GM06990 (cell line): ENCODE results near the gene PRSS57.

Experiments used
- DNase-seq: peaks from one replicate; pipeline ENCODE4 v3.0.0-alpha.2; 2011; ENCODE audit not compliant: insufficient read length; ENCODE audit errors: extremely low read depth
- H3K27me3 ChIP-seq: replicated peaks from 2 replicates; pipeline ENCODE4 v1.6.0; 2011; ENCODE audit warnings: low read length; ENCODE audit not compliant: control insufficient read depth, insufficient read depth
- H3K36me3 ChIP-seq: 2 replicates; pipeline ENCODE4 v1.5.1; 2011; ENCODE audit warnings: low read length; ENCODE audit not compliant: control insufficient read depth, insufficient read depth
- H3K4me3 ChIP-seq: replicated peaks from 2 replicates; pipeline ENCODE4 v1.5.1; 2011; ENCODE audit warnings: low read depth, mild to moderate bottlenecking, control low read depth, low read length
- CTCF ChIP-seq: IDR thresholded peaks from 2 replicates; pipeline ENCODE4 v1.5.1; 2011; ENCODE audit warnings: low read length, control low read depth, mild to moderate bottlenecking, inconsistent platforms; ENCODE audit not compliant: insufficient read depth, poor library complexity, severe bottlenecking

PRSS57 gene

DNA sequence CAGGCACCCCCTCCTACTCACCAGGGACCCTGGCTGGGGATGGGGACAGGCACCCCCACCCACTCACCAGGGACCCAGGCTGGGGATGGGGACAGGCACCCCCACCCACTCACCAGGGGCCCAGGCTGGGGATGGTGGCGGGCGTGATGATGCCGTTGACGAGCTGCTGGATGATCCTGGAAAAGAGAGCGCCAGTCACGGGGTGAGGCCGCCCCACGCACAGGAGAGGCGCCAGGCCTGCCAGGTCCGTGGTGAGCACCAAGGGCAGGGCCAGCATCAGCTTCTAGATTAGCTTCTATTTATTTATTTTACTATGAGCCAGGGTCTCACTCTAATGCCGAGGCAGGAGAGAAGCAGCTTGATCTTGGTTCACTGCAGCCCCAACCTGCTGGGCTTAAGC is 45.1 kb downstream of the PRSS57 start:
- no peak for DNase-seq
- H3K36me3 ChIP-seq = peaks cover 31% of the 10 kb centered on the region
- no peak overlapping the region for H3K4me3 ChIP-seq
- no peaks in the 10 kb centered on the region for H3K27me3 ChIP-seq
- TF ChIP-seq CTCF = no peak

- H3K27me3 ChIP-seq = no peaks in the 10 kb centered on the region
- TF ChIP-seq CTCF = no peak
- peaks cover 30% of the 10 kb centered on the region for H3K36me3 ChIP-seq
- DNase-seq = no peak
- no peak overlapping the region for H3K4me3 ChIP-seq
Observed at GRCh38 chr19:648904-649801, 46.1 kb downstream of the PRSS57 start.

- no peak overlapping the region for H3K4me3 ChIP-seq
- no peaks in the 10 kb centered on the region for H3K27me3 ChIP-seq
- peaks cover 27% of the 10 kb centered on the region for H3K36me3 ChIP-seq
- no peak for TF ChIP-seq CTCF
- DNase-seq = no peak
Observed at GRCh38 chr19:648305-648704, 46.9 kb downstream of the PRSS57 start.

DNA sequence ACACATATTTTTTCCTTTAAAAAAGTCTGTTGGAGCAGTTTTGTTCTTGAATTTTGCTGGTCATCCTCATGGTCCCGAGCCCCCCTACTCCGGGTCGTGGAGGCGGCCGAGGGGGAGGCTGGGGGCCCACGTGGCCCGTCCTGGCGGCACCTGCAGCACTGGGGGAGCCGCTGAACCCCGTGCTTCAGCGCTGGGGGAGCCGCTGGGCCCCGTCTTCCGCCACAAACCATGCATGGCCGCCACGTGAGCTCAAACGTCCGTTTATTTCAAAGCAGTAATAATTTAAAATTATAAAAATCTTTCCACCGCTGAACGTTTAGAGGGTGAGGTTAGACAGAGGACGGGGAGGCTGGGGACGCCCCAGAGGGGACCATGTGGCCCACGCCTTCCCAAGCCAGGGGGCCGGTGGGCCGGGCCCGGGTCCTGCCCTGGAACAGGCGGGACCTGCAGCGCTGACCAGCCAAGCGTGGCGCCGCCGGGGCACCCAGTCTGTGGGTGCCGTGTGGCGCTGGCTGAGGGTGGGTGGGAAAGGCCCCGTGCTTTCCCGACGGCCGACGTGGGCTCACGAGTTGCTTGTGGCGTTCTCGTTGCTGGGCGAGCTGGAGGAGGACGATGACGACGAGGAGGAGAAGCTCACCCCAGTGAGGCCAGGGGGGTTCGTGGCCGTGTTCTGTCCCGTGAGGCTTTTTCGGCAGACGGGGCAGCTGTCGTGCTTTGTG is 47.5 kb downstream of the PRSS57 start:
- no peak for TF ChIP-seq CTCF
- peak; percentile 19 for DNase-seq
- H3K36me3 ChIP-seq = peaks cover 25% of the 10 kb centered on the region
- H3K4me3 ChIP-seq = no peak overlapping the region
- no peaks in the 10 kb centered on the region for H3K27me3 ChIP-seq

GRCh38 chr19:646779-647565 is 48.3 kb downstream of the PRSS57 start:
- TF ChIP-seq CTCF = no peak
- H3K36me3 ChIP-seq = peaks cover 20% of the 10 kb centered on the region
- H3K27me3 ChIP-seq = no peaks in the 10 kb centered on the region
- no peak overlapping the region for H3K4me3 ChIP-seq
- no peak for DNase-seq
